Erythroblast (primary cell): ENCODE results near the gene TWIST2.

Source experiments
- GATA1 ChIP-seq: IDR thresholded peaks from 2 replicates; pipeline ENCODE4 v1.6.1; 2011; ENCODE audit warnings: low read depth, mild to moderate bottlenecking, control low read depth, low read length, moderate library complexity
- POLR2A ChIP-seq: IDR thresholded peaks from 2 replicates; pipeline ENCODE4 v1.6.1; 2011; ENCODE audit warnings: mild to moderate bottlenecking, low read length

GRCh38 chr2:238896641-238897040 lies 48.8 kb downstream of the TWIST2 start:
- TF ChIP-seq POLR2A (no peak), GATA1 (no peak)
